Peyer's patch (tissue), 4 donors: Measurements from ENCODE around the gene DCP1A. TPM values are rescaled to one million over a fixed set of nuclear protein-coding genes. Genes with fewer than 3 reads are reported as not detected.

Experiments used
- DNase-seq, 3 donors: peaks; one replicate each; pipeline ENCODE4 v3.0.0-alpha.2; 2017 to 2019
- H3K27ac ChIP-seq, 4 donors: fragments of 200-600 bp; sonication (generic); one replicate each; pipeline ENCODE4 v1.5.1; 2016 to 2019
- H3K27me3 ChIP-seq, 2 donors: fragments of 200-600 bp; sonication (generic); one replicate each; pipeline ENCODE4 v1.5.1; 2019
- H3K36me3 ChIP-seq, 3 donors: fragments of 200-600 bp; sonication (generic); one replicate each; pipeline ENCODE4 v1.5.1; 2016 to 2019
- H3K4me1 ChIP-seq, 4 donors: fragments of 200-600 bp; sonication (generic); one replicate each; pipeline ENCODE4 v1.5.1; 2016 to 2019
- H3K4me3 ChIP-seq, 4 donors: fragments of 200-600 bp; sonication (generic); 1 replicate in 3 of 4; 2 replicates in 1 of 4; pipeline ENCODE4 v1.5.1; 2016 to 2019; ENCODE audit warnings: mild to moderate bottlenecking in 1 of 4
- H3K9me3 ChIP-seq, 4 donors: fragments of 200-600 bp; sonication (generic); one replicate each; pipeline ENCODE4 v1.5.1; 2016 to 2019; ENCODE audit warnings: mild to moderate bottlenecking in 1 of 4
- POLR2A ChIP-seq, 2 donors: fragments of 450-650 bp; IDR thresholded peaks; one replicate each; pipeline ENCODE4 v1.5.1; 2017; ENCODE audit warnings: antibody characterized with exemption in 2 of 2, mild to moderate bottlenecking in 2 of 2, moderate library complexity in 2 of 2
- total RNA-seq, 4 donors: library from RNA; depleted of rRNA; stranded (reverse); fragments of >200 nt; gene quantifications; one replicate each; pipeline ENCODE4 v1.1.0, GENCODE V29; 2016
- TF ChIP-seq, protein P1 (sequence below), 6 experiments: fragments of 450-650 bp in 4 of 6; fragments of 200-600 bp in 2 of 6; sonication (generic) in 1 of 6; IDR thresholded peaks; one replicate each; pipeline ENCODE4 v1.5.1; 2017 to 2019; ENCODE audit warnings: antibody characterized with exemption in 6 of 6, mild to moderate bottlenecking in 3 of 6, moderate library complexity in 1 of 6

DCP1A gene
- total RNA-seq, 4 donors from 2014 or later: 14.0 to 31.4 (median 20.5) TPM

DNA sequence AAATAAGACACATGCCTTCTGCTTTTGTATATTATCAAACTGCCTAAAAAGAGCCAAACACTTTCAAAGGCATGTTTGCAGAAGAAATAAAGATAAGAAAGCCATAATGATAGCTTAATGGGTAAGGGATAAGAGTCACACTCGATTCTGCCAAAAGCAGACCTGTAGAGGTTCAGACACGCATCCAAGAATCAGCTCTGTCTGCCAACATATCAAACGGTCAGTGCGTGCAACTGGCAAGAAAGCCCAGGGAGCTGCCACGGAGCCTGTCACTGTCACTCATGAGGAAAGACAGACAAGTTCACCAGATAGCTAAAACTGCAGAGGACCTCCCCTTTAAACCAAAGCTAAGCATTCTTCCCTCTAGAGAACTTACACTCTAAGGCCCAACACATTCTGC lies 23.2 kb downstream of the DCP1A start:
- TF ChIP-seq POLR2A (IDR thresholded peaks at IDR 0.05): no peak
- TF ChIP-seq, protein P1, sequence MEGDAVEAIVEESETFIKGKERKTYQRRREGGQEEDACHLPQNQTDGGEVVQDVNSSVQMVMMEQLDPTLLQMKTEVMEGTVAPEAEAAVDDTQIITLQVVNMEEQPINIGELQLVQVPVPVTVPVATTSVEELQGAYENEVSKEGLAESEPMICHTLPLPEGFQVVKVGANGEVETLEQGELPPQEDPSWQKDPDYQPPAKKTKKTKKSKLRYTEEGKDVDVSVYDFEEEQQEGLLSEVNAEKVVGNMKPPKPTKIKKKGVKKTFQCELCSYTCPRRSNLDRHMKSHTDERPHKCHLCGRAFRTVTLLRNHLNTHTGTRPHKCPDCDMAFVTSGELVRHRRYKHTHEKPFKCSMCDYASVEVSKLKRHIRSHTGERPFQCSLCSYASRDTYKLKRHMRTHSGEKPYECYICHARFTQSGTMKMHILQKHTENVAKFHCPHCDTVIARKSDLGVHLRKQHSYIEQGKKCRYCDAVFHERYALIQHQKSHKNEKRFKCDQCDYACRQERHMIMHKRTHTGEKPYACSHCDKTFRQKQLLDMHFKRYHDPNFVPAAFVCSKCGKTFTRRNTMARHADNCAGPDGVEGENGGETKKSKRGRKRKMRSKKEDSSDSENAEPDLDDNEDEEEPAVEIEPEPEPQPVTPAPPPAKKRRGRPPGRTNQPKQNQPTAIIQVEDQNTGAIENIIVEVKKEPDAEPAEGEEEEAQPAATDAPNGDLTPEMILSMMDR (IDR thresholded peaks at IDR 0.05): no peak
- DNase-seq: no peak
- H3K9me3 ChIP-seq: no peaks in the 10 kb centered on the region
- H3K36me3 ChIP-seq: peaks cover 0 to 17% (median 0%) of the 10 kb centered on the region in 3 donors
- no peak overlapping the region for H3K4me3 ChIP-seq
- no peaks in the 10 kb centered on the region for H3K4me1 ChIP-seq
- no peak overlapping the region for H3K27ac ChIP-seq
- H3K27me3 ChIP-seq: no peaks in the 10 kb centered on the region

- Histone ChIP-seq H3K4me1 (no peaks in the 10 kb centered on the region), H3K27me3 (no peaks in the 10 kb centered on the region), H3K36me3 (peaks cover 0 to 29% (median 0%) of the 10 kb centered on the region in 3 donors), H3K9me3 (no peaks in the 10 kb centered on the region), H3K4me3 (no peak overlapping the region), H3K27ac (no peak overlapping the region)
- no peak for DNase-seq
- TF ChIP-seq, protein P1 (IDR thresholded peaks at IDR 0.05): no peak
- TF ChIP-seq POLR2A (IDR thresholded peaks at IDR 0.05): no peak
Observed at GRCh38 chr3:53320697-53321096, 26.6 kb downstream of the DCP1A start.

GRCh38 chr3:53318522-53318921 lies 28.8 kb downstream of the DCP1A start:
- Histone ChIP-seq H3K27me3 (no peaks in the 10 kb centered on the region), H3K9me3 (no peaks in the 10 kb centered on the region), H3K27ac (no peak overlapping the region), H3K4me1 (no peaks in the 10 kb centered on the region), H3K36me3 (peaks cover 0 to 29% (median 0%) of the 10 kb centered on the region in 3 donors), H3K4me3 (no peak overlapping the region)
- DNase-seq: no peak
- TF ChIP-seq, protein P1 (IDR thresholded peaks at IDR 0.05): no peak
- TF ChIP-seq POLR2A (IDR thresholded peaks at IDR 0.05): no peak

GRCh38 chr3:53312832-53313231 lies 34.5 kb downstream of the DCP1A start:
- no peaks in the 10 kb centered on the region for H3K27me3 ChIP-seq
- H3K9me3 ChIP-seq: no peaks in the 10 kb centered on the region
- no peak for DNase-seq
- no peak overlapping the region for H3K27ac ChIP-seq
- H3K36me3 ChIP-seq: peaks cover 0 to 62% (median 0%) of the 10 kb centered on the region in 3 donors
- TF ChIP-seq, protein P1 (IDR thresholded peaks at IDR 0.05): no peak
- no peak for TF ChIP-seq POLR2A (IDR thresholded peaks at IDR 0.05)
- H3K4me3 ChIP-seq: no peak overlapping the region
- H3K4me1 ChIP-seq: no peaks in the 10 kb centered on the region

DNA sequence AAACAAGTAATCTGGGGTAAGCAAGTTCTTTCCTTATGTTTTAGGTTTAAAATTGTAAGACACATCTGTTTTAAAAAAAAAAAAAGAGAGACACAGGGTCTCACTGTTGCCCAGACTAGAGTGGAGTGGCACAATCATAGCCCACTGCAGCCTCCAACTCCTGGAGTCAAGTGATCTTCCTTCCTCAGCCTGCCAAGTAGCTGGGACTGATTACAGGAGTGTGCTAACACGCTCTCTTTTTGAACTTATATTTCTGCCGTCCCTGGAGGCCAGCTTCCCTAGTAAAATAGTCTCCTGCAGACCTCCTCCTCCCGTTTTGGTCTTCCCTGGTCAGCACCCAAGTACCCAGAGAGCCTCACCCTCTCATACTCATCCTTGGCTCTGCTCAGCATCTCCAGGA lies 35.5 kb downstream of the DCP1A start:
- TF ChIP-seq, protein P1 (IDR thresholded peaks at IDR 0.05): no peak
- TF ChIP-seq POLR2A (IDR thresholded peaks at IDR 0.05): no peak
- Histone ChIP-seq H3K36me3 (peaks cover 0 to 60% (median 0%) of the 10 kb centered on the region in 3 donors), H3K27me3 (no peaks in the 10 kb centered on the region), H3K9me3 (no peaks in the 10 kb centered on the region), H3K27ac (no peak overlapping the region), H3K4me3 (no peak overlapping the region), H3K4me1 (no peaks in the 10 kb centered on the region)
- no peak for DNase-seq

GRCh38 chr3:53303957-53304356 lies 43.4 kb downstream of the DCP1A start:
- Histone ChIP-seq H3K4me3 (no peak overlapping the region), H3K27ac (no peak overlapping the region), H3K4me1 (no peaks in the 10 kb centered on the region), H3K27me3 (no peaks in the 10 kb centered on the region), H3K36me3 (peaks cover 0 to 59% (median 0%) of the 10 kb centered on the region in 3 donors), H3K9me3 (no peaks in the 10 kb centered on the region)
- no peak for DNase-seq
- TF ChIP-seq, protein P1 (IDR thresholded peaks at IDR 0.05): no peak
- TF ChIP-seq POLR2A (IDR thresholded peaks at IDR 0.05): no peak
